GM23338 (cell line): ENCODE results near the gene GALNT13. TPM values are rescaled to one million over a fixed set of nuclear protein-coding genes. Genes with fewer than 3 reads are reported as not detected.
A peak's percentile ranks its signal among the peaks of the same experiment; 100 is the strongest.

Experiments used
- ATAC-seq: fragments of 200-7000 bp; cut with Tn5 transposase; 3 replicates; pipeline ENCODE4 v1.9.1; 2020
- DNase-seq: peaks from one replicate; pipeline ENCODE4 v3.0.0-alpha.2; 2015; ENCODE audit warnings: low spot score
- H2AFZ ChIP-seq: fragments of 200-600 bp; sonication (generic); 2 replicates; pipeline ENCODE4 v1.8.0; 2016; ENCODE audit warnings: antibody characterized with exemption, mild to moderate bottlenecking, moderate library complexity
- H3F3A ChIP-seq: fragments of 200-600 bp; sonication (generic); replicated peaks from 2 replicates; pipeline ENCODE4 v1.8.0; 2017; ENCODE audit warnings: antibody characterized with exemption, mixed run types, low read depth
- H3K27ac ChIP-seq: fragments of 200-600 bp; sonication (generic); 2 replicates; pipeline ENCODE4 v1.6.1; 2016; ENCODE audit warnings: low read depth
- H3K27me3 ChIP-seq: fragments of 200-600 bp; sonication (generic); 2 replicates; pipeline ENCODE4 v1.8.0; 2016; ENCODE audit warnings: mild to moderate bottlenecking, mixed run types, moderate library complexity; ENCODE audit not compliant: insufficient read depth
- H3K36me3 ChIP-seq: fragments of 200-600 bp; sonication (generic); 2 replicates; pipeline ENCODE4 v1.8.0; 2016; ENCODE audit warnings: mild to moderate bottlenecking; ENCODE audit not compliant: insufficient read depth
- H3K4me1 ChIP-seq: fragments of 200-600 bp; sonication (generic); 2 replicates; pipeline ENCODE4 v1.8.0; 2016; ENCODE audit warnings: mild to moderate bottlenecking, moderate library complexity; ENCODE audit not compliant: insufficient read depth
- H3K4me2 ChIP-seq: fragments of 200-600 bp; sonication (generic); 2 replicates; pipeline ENCODE4 v1.7.1; 2017; ENCODE audit warnings: mixed run types
- H3K4me3 ChIP-seq: fragments of 200-600 bp; sonication (generic); 2 replicates; pipeline ENCODE4 v1.6.1; 2016; ENCODE audit warnings: mixed run types
- H3K79me2 ChIP-seq: fragments of 200-600 bp; sonication (generic); replicated peaks from 2 replicates; pipeline ENCODE4 v1.8.0; 2017; ENCODE audit warnings: mild to moderate bottlenecking; ENCODE audit not compliant: insufficient read depth
- H3K9me2 ChIP-seq: fragments of 200-600 bp; sonication (generic); 2 replicates; pipeline ENCODE4 v1.8.0; 2017; ENCODE audit not compliant: insufficient read depth
- H4K20me1 ChIP-seq: fragments of 200-600 bp; sonication (generic); replicated peaks from 2 replicates; pipeline ENCODE4 v1.8.0; 2017; ENCODE audit warnings: mild to moderate bottlenecking; ENCODE audit not compliant: insufficient read depth
- H3K27ac Mint-ChIP-seq: 2 replicates; pipeline ENCODE4 v1.8.0; 2020; ENCODE audit warnings: inconsistent platforms, mild to moderate bottlenecking, moderate library complexity, mixed read lengths
- H3K27me3 Mint-ChIP-seq: 3 replicates; pipeline ENCODE4 v1.8.0; 2022; ENCODE audit warnings: low read depth, mild to moderate bottlenecking, moderate library complexity, mixed read lengths, inconsistent platforms; ENCODE audit not compliant: insufficient read depth, poor library complexity
- H3K36me3 Mint-ChIP-seq: 3 replicates; pipeline ENCODE4 v1.8.0; 2021; ENCODE audit warnings: low read depth, mild to moderate bottlenecking, inconsistent platforms, moderate library complexity, mixed read lengths
- H3K4me1 Mint-ChIP-seq: 3 replicates; pipeline ENCODE4 v1.8.0; 2020; ENCODE audit warnings: mild to moderate bottlenecking, inconsistent platforms, mixed read lengths
- H3K4me3 Mint-ChIP-seq: 3 replicates; pipeline ENCODE4 v1.8.0; 2021; ENCODE audit warnings: moderate library complexity, mild to moderate bottlenecking, inconsistent platforms, mixed read lengths
- H3K9me3 Mint-ChIP-seq: 3 replicates; pipeline ENCODE4 v1.8.0; 2020; ENCODE audit warnings: moderate library complexity, mild to moderate bottlenecking, inconsistent platforms, mixed read lengths
- CREB1 ChIP-seq: fragments of 250-450 bp; sonication (Bioruptor Pico); IDR thresholded peaks from 2 replicates; pipeline ENCODE4 v1.5.0; 2020; ENCODE audit warnings: low read depth, mild to moderate bottlenecking, moderate library complexity
- JUNB ChIP-seq: IDR thresholded peaks from one replicate; pipeline ENCODE4 v1.6.1; 2016; ENCODE audit warnings: antibody characterized with exemption; ENCODE audit not compliant: unreplicated experiment
- ZNF114 ChIP-seq: fragments of 250-450 bp; sonication (Bioruptor Pico); IDR thresholded peaks from 2 replicates; pipeline ENCODE4 v1.5.0; 2020; ENCODE audit warnings: mild to moderate bottlenecking, moderate library complexity
- polyA plus RNA-seq: library from polyadenylated mRNA; unstranded; fragments of >200 nt; fragmentation: Nextera tagmentation; extraction: Ambion mirVana; gene quantifications from 2 replicates; pipeline ENCODE4 v1.2.1, GENCODE V29; 2016
- total RNA-seq: library from RNA; depleted of rRNA; stranded (reverse); fragments of >200 nt; shearing (Covaris generic); gene quantifications from 2 replicates; pipeline ENCODE4 v1.2.3, GENCODE V29; 2014
- TF ChIP-seq, protein P1 (sequence below), 2 experiments: fragments of 200-600 bp in 1 of 2; sonication (generic) in 1 of 2; conservative IDR thresholded peaks; 2 replicates each; pipeline versions ENCODE4 v1.5.1 to v1.6.1; 2016 to 2017; ENCODE audit warnings: antibody characterized with exemption in 2 of 2, low read depth in 2 of 2, mild to moderate bottlenecking in 2 of 2, moderate library complexity in 1 of 2
- TF ChIP-seq, protein P2 (sequence below): fragments of 250-450 bp; sonication (Bioruptor Pico); IDR thresholded peaks from 2 replicates; pipeline ENCODE4 v1.5.0; 2020; ENCODE audit warnings: mild to moderate bottlenecking, moderate library complexity

The GALNT13 gene
- total and polyA plus RNA-seq, 2 experiments from 2014 or later, result 3.5 to 5.2 TPM

DNA sequence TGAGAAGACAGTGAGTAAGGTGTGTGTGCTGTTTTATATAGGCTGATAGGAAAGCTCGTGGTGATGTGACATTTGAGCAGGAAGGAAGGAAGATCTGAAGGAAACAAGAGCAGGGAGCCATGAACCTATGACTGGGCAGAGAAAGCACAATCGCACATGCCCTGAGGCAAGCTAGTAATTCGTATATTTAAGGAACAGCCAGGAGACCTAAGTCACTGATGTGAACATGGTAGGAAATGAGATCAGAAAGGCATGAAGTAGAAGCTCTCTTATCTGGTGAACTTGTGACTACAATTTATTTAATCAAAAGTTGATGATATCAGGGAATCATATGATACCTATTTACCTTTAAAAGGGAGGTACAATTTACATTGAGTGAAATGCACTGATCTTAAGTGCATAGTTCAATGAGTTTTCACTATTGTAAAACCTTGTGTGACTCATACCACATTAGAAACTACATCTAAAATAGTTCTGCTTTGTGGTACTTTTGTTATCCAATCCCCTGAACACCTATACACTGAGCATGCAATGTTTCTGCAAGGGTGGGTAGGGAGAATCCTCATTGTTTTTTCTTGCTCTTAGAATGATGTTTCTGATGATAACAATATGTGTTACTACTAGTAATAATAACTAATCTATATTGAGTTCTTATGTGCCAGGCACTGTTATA lies 67.5 kb downstream of the GALNT13 start:
- peaks cover 4% of the 10 kb centered on the region; the same call in 2 of the 3 replicates for H3K4me1 Mint-ChIP-seq
- Histone ChIP-seq H3K4me2 (no peak overlapping the region), H3K36me3 (no peaks in the 10 kb centered on the region), H3K4me3 (no peak overlapping the region), H4K20me1 (no peaks in the 10 kb centered on the region), H3K9me2 (no peaks in the 10 kb centered on the region), H3K4me1 (peaks cover 8% of the 10 kb centered on the region; the same call in 1 of the 2 replicates), H3F3A (no peaks in the 10 kb centered on the region), H3K79me2 (no peaks in the 10 kb centered on the region), H3K27me3 (no peaks in the 10 kb centered on the region), H2AFZ (no peak overlapping the region), H3K27ac (no peak overlapping the region)
- 0 out of 2 replicates have a peak overlapping the region, but pooled peaks have one; percentile 16 for H3K27ac Mint-ChIP-seq
- DNase-seq (no peak), ATAC-seq (no peak)
- H3K36me3 Mint-ChIP-seq, result no peaks in the 10 kb centered on the region
- TF ChIP-seq, protein P1, sequence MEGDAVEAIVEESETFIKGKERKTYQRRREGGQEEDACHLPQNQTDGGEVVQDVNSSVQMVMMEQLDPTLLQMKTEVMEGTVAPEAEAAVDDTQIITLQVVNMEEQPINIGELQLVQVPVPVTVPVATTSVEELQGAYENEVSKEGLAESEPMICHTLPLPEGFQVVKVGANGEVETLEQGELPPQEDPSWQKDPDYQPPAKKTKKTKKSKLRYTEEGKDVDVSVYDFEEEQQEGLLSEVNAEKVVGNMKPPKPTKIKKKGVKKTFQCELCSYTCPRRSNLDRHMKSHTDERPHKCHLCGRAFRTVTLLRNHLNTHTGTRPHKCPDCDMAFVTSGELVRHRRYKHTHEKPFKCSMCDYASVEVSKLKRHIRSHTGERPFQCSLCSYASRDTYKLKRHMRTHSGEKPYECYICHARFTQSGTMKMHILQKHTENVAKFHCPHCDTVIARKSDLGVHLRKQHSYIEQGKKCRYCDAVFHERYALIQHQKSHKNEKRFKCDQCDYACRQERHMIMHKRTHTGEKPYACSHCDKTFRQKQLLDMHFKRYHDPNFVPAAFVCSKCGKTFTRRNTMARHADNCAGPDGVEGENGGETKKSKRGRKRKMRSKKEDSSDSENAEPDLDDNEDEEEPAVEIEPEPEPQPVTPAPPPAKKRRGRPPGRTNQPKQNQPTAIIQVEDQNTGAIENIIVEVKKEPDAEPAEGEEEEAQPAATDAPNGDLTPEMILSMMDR (conservative IDR thresholded peaks at IDR 0.05; ENCODE audit: low read depth in 2 of 2), result no peak
- TF ChIP-seq CREB1 (CRISPR knock-in tag) (no peak), ZNF114 (CRISPR knock-in tag) (no peak), JUNB (no peak)
- TF ChIP-seq, protein P2, sequence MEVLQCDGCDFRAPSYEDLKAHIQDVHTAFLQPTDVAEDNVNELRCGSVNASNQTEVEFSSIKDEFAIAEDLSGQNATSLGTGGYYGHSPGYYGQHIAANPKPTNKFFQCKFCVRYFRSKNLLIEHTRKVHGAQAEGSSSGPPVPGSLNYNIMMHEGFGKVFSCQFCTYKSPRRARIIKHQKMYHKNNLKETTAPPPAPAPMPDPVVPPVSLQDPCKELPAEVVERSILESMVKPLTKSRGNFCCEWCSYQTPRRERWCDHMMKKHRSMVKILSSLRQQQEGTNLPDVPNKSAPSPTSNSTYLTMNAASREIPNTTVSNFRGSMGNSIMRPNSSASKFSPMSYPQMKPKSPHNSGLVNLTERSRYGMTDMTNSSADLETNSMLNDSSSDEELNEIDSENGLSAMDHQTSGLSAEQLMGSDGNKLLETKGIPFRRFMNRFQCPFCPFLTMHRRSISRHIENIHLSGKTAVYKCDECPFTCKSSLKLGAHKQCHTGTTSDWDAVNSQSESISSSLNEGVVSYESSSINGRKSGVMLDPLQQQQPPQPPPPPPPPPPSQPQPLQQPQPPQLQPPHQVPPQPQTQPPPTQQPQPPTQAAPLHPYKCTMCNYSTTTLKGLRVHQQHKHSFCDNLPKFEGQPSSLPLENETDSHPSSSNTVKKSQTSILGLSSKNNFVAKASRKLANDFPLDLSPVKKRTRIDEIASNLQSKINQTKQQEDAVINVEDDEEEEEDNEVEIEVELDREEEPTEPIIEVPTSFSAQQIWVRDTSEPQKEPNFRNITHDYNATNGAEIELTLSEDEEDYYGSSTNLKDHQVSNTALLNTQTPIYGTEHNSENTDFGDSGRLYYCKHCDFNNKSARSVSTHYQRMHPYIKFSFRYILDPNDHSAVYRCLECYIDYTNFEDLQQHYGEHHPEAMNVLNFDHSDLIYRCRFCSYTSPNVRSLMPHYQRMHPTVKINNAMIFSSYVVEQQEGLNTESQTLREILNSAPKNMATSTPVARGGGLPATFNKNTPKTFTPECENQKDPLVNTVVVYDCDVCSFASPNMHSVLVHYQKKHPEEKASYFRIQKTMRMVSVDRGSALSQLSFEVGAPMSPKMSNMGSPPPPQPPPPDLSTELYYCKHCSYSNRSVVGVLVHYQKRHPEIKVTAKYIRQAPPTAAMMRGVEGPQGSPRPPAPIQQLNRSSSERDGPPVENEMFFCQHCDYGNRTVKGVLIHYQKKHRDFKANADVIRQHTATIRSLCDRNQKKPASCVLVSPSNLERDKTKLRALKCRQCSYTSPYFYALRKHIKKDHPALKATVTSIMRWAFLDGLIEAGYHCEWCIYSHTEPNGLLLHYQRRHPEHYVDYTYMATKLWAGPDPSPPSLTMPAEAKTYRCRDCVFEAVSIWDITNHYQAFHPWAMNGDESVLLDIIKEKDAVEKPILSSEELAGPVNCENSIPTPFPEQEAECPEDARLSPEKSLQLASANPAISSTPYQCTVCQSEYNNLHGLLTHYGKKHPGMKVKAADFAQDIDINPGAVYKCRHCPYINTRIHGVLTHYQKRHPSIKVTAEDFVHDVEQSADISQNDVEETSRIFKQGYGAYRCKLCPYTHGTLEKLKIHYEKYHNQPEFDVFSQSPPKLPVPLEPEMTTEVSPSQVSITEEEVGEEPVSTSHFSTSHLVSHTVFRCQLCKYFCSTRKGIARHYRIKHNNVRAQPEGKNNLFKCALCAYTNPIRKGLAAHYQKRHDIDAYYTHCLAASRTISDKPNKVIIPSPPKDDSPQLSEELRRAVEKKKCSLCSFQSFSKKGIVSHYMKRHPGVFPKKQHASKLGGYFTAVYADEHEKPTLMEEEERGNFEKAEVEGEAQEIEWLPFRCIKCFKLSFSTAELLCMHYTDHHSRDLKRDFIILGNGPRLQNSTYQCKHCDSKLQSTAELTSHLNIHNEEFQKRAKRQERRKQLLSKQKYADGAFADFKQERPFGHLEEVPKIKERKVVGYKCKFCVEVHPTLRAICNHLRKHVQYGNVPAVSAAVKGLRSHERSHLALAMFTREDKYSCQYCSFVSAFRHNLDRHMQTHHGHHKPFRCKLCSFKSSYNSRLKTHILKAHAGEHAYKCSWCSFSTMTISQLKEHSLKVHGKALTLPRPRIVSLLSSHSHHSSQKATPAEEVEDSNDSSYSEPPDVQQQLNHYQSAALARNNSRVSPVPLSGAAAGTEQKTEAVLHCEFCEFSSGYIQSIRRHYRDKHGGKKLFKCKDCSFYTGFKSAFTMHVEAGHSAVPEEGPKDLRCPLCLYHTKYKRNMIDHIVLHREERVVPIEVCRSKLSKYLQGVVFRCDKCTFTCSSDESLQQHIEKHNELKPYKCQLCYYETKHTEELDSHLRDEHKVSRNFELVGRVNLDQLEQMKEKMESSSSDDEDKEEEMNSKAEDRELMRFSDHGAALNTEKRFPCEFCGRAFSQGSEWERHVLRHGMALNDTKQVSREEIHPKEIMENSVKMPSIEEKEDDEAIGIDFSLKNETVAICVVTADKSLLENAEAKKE (CRISPR knock-in tag), result no peak
- no peak overlapping the region for H3K4me3 Mint-ChIP-seq
- no peaks in the 10 kb centered on the region for H3K27me3 Mint-ChIP-seq
- no peaks in the 10 kb centered on the region for H3K9me3 Mint-ChIP-seq
